Sigmoid colon (tissue), 7 donors: ENCODE results near the gene MYO15B. TPM values are rescaled to one million over a fixed set of nuclear protein-coding genes. Genes with fewer than 3 reads are reported as not detected.

Experiments
- DNase-seq: peaks from one replicate; pipeline ENCODE4 v3.0.0-alpha.2; 2019
- H3K27ac ChIP-seq, 4 donors: fragments of 200-600 bp; sonication (generic); one replicate each; pipeline ENCODE4 v1.5.1; 2016 to 2019; ENCODE audit warnings: mild to moderate bottlenecking in 1 of 4
- H3K27me3 ChIP-seq, 3 donors: fragments of 200-600 bp; sonication (generic); one replicate each; pipeline ENCODE4 v1.5.1; 2019; ENCODE audit warnings: mild to moderate bottlenecking in 1 of 3
- H3K36me3 ChIP-seq, 4 donors: fragments of 200-600 bp; sonication (generic); one replicate each; pipeline ENCODE4 v1.5.1; 2016 to 2019
- H3K4me1 ChIP-seq, 4 donors: fragments of 200-600 bp; sonication (generic); one replicate each; pipeline ENCODE4 v1.5.1; 2017 to 2019
- H3K4me3 ChIP-seq, 4 donors: fragments of 200-600 bp; sonication (generic); one replicate each; pipeline ENCODE4 v1.5.1; 2017 to 2019; ENCODE audit warnings: mild to moderate bottlenecking in 2 of 4, moderate library complexity in 1 of 4
- H3K9me3 ChIP-seq, 4 donors: fragments of 200-600 bp in 3 of 4; sonication (generic) in 3 of 4; one replicate each; pipeline versions ENCODE4 v1.5.1 to v1.6.1; 2013 to 2019
- CTCF ChIP-seq, 4 experiments: fragments of 450-650 bp in 3 of 4; fragments of 200-600 bp in 1 of 4; IDR thresholded peaks; one replicate each; pipeline ENCODE4 v1.5.1; 2016 to 2019; ENCODE audit warnings: antibody characterized with exemption in 4 of 4, mild to moderate bottlenecking in 3 of 4, moderate library complexity in 2 of 4
- EP300 ChIP-seq, 4 donors: sonication (generic); formaldehyde crosslinking; IDR thresholded peaks; one replicate each; pipeline ENCODE4 v1.6.1; 2017; ENCODE audit warnings: antibody characterized with exemption in 4 of 4
- POLR2A ChIP-seq, 2 donors: fragments of 450-650 bp; IDR thresholded peaks; one replicate each; pipeline ENCODE4 v1.6.1; 2016; ENCODE audit warnings: antibody characterized with exemption in 2 of 2, mild to moderate bottlenecking in 2 of 2, moderate library complexity in 2 of 2
- POLR2AphosphoS5 ChIP-seq, 4 donors: sonication (generic); formaldehyde crosslinking; IDR thresholded peaks; one replicate each; pipeline ENCODE4 v1.6.1; 2017; ENCODE audit warnings: antibody characterized with exemption in 4 of 4
- WGBS, 2 donors: extraction: QIAGEN DNeasy Blood & Tissue Kit; methylation state at CpG; one replicate each; pipeline ENCODE4 v1.1.7; 2013; 5-methylcytosine and 5-hydroxymethylcytosine counted together
- intact Hi-C: fragments of 100-400 bp; cut with DNase I; formaldehyde crosslinking; loops from one replicate; pipeline ENCODE4 v1.15.1; 2023
- polyA plus RNA-seq, 3 donors: library from polyadenylated mRNA; stranded (reverse); fragments of 200-250 nt; gene quantifications; one replicate each; pipeline ENCODE4 v1.2.3, GENCODE V29; 2013
- total RNA-seq, 4 donors: library from RNA; depleted of rRNA; stranded (reverse); fragments of >200 nt; gene quantifications; one replicate each; pipeline ENCODE4 v1.1.0, GENCODE V29; 2016
- donor health status: healthy with polysubstance abuse.
- donor health status: Bipolar disorder and iron deficiency.
- donor health status: healthy.

MYO15B gene
- total and polyA plus RNA-seq, 7 donors: 33.1 to 460 (median 117) TPM

GRCh38 chr17:75645889-75646637 lies 58.5 kb downstream of the MYO15B start:
- peak overlapping the region in 2 of 4 donors; percentile 27 to 39 for H3K27ac ChIP-seq
- intact Hi-C loops: no loop called here

GRCh38 chr17:75646638-75646992 lies 59.0 kb downstream of the MYO15B start:
- Histone ChIP-seq H3K36me3 (peaks cover 0 to 42% (median 2%) of the 10 kb centered on the region in 4 donors), H3K4me1 (no peaks in the 10 kb centered on the region), H3K4me3 (no peak overlapping the region), H3K9me3 (no peaks in the 10 kb centered on the region), H3K27ac (peak overlapping the region in 1 of 4 donors; percentile 39), H3K27me3 (no peaks in the 10 kb centered on the region)
- TF ChIP-seq POLR2A (IDR thresholded peaks at IDR 0.05) (no peak), CTCF (IDR thresholded peaks at IDR 0.05) (no peak), POLR2AphosphoS5 (IDR thresholded peaks at IDR 0.05) (no peak), EP300 (IDR thresholded peaks at IDR 0.05) (no peak)
- intact Hi-C loops: no loop called here
- WGBS, 2 donors: 73 to 91% methylated on average over 6 of the region's 6 CpGs
- no peak for DNase-seq

More at GRCh38 chr17:75645889-75646637, 58.5 kb downstream of the MYO15B start:
- WGBS, 2 donors: 12 to 44% methylated on average over 17 of the region's 17 CpGs
- Histone ChIP-seq H3K36me3 (peaks cover 0 to 41% (median 2%) of the 10 kb centered on the region in 4 donors), H3K9me3 (no peaks in the 10 kb centered on the region), H3K4me1 (no peaks in the 10 kb centered on the region), H3K27me3 (no peaks in the 10 kb centered on the region), H3K4me3 (no peak overlapping the region)
- TF ChIP-seq POLR2AphosphoS5 (IDR thresholded peaks at IDR 0.05) (no peak), POLR2A (IDR thresholded peaks at IDR 0.05) (peak in 1 of 2 donors; percentile 47), CTCF (IDR thresholded peaks at IDR 0.05) (no peak), EP300 (IDR thresholded peaks at IDR 0.05) (no peak)
- peak; percentile 64 for DNase-seq

GRCh38 chr17:75647061-75647460 lies 59.5 kb downstream of the MYO15B start:
- peak; percentile 28 for DNase-seq
- H3K36me3 ChIP-seq: peaks cover 0 to 42% (median 2%) of the 10 kb centered on the region in 4 donors
- H3K27ac ChIP-seq: no peak overlapping the region
- H3K4me3 ChIP-seq: no peak overlapping the region
- TF ChIP-seq CTCF (IDR thresholded peaks at IDR 0.05) (no peak), POLR2AphosphoS5 (IDR thresholded peaks at IDR 0.05) (no peak), EP300 (IDR thresholded peaks at IDR 0.05) (no peak), POLR2A (IDR thresholded peaks at IDR 0.05) (no peak)
- intact Hi-C loops: no loop called here
- WGBS, 2 donors: 92 to 95% methylated on average over 7 of the region's 7 CpGs
- H3K4me1 ChIP-seq: no peaks in the 10 kb centered on the region
- H3K9me3 ChIP-seq: no peaks in the 10 kb centered on the region
- H3K27me3 ChIP-seq: no peaks in the 10 kb centered on the region

- Histone ChIP-seq H3K9me3 (no peaks in the 10 kb centered on the region), H3K27me3 (no peaks in the 10 kb centered on the region), H3K4me3 (no peak overlapping the region), H3K27ac (no peak overlapping the region), H3K4me1 (no peaks in the 10 kb centered on the region), H3K36me3 (peaks cover 0 to 42% (median 2%) of the 10 kb centered on the region in 4 donors)
- intact Hi-C loops: no loop called here
- DNase-seq: no peak
- WGBS, 2 donors: 96 to 97% methylated on average over 7 of the region's 7 CpGs
- no peak for TF ChIP-seq EP300 (IDR thresholded peaks at IDR 0.05)
- TF ChIP-seq POLR2AphosphoS5 (IDR thresholded peaks at IDR 0.05): no peak
- no peak for TF ChIP-seq POLR2A (IDR thresholded peaks at IDR 0.05)
- TF ChIP-seq CTCF (IDR thresholded peaks at IDR 0.05): no peak
Measured at GRCh38 chr17:75647921-75648320, 60.3 kb downstream of the MYO15B start.
